Measurements from ENCODE around the gene KIAA2012.

KIAA2012 gene

DNA sequence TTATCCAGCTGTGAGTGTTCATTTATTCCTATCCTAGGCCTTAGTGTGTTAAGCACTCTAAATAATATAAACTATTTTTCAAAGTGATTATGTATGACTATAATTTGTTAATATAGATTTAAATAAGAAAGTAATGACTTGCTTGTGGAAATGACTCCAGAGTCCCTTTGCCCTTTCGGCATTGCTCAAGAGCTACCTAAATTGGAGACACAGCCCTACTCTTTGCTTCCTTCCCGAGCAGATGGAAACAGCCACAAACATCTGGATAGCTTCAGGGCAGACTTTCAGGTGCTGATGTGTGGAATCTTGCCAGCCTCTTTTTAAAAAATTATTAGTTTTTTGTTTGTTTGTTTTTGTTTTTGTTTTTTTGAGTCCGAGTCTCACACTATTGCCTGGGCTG lies 121.4 kb downstream of the KIAA2012 start:
- no peak overlapping the region for H3K4me3 ChIP-seq (ENCODE audit: low read depth, low read length)
- TF ChIP-seq, protein P1, sequence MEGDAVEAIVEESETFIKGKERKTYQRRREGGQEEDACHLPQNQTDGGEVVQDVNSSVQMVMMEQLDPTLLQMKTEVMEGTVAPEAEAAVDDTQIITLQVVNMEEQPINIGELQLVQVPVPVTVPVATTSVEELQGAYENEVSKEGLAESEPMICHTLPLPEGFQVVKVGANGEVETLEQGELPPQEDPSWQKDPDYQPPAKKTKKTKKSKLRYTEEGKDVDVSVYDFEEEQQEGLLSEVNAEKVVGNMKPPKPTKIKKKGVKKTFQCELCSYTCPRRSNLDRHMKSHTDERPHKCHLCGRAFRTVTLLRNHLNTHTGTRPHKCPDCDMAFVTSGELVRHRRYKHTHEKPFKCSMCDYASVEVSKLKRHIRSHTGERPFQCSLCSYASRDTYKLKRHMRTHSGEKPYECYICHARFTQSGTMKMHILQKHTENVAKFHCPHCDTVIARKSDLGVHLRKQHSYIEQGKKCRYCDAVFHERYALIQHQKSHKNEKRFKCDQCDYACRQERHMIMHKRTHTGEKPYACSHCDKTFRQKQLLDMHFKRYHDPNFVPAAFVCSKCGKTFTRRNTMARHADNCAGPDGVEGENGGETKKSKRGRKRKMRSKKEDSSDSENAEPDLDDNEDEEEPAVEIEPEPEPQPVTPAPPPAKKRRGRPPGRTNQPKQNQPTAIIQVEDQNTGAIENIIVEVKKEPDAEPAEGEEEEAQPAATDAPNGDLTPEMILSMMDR (IDR thresholded peaks at IDR 0.05; ENCODE audit: low read depth, low read length): no peak
- no peaks in the 10 kb centered on the region for H3K36me3 ChIP-seq
- DNase-seq: no peak
- no peaks in the 10 kb centered on the region for H3K27me3 ChIP-seq
- no peaks in the 10 kb centered on the region for H3K4me1 ChIP-seq
- H3K9me3 ChIP-seq: no peaks in the 10 kb centered on the region

DNA sequence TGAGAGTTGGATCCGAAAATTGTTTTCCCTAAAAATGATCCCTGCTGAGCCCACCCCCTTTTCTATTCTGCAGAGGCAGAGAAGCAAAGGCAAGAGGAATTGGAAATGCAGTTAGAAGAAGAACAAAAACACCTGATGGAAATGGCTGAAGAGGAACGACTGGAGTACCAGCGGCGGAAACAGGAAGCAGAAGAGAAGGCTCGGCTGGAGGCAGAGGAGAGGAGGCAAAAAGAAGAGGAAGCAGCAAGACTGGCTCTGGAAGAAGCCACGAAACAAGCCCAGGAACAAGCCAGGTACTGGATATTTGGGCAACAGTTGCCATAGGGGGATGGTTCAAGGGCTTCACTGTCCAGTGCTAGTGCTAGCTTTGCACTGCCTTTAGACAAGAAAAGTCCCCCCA lies 123.7 kb downstream of the KIAA2012 start:
- H3K4me1 ChIP-seq: no peaks in the 10 kb centered on the region
- no peaks in the 10 kb centered on the region for H3K36me3 ChIP-seq
- TF ChIP-seq, protein P1 (IDR thresholded peaks at IDR 0.05; ENCODE audit: low read depth, low read length): no peak
- H3K4me3 ChIP-seq (ENCODE audit: low read depth, low read length): no peak overlapping the region
- no peak for DNase-seq
- no peaks in the 10 kb centered on the region for H3K27me3 ChIP-seq
- no peaks in the 10 kb centered on the region for H3K9me3 ChIP-seq

DNA sequence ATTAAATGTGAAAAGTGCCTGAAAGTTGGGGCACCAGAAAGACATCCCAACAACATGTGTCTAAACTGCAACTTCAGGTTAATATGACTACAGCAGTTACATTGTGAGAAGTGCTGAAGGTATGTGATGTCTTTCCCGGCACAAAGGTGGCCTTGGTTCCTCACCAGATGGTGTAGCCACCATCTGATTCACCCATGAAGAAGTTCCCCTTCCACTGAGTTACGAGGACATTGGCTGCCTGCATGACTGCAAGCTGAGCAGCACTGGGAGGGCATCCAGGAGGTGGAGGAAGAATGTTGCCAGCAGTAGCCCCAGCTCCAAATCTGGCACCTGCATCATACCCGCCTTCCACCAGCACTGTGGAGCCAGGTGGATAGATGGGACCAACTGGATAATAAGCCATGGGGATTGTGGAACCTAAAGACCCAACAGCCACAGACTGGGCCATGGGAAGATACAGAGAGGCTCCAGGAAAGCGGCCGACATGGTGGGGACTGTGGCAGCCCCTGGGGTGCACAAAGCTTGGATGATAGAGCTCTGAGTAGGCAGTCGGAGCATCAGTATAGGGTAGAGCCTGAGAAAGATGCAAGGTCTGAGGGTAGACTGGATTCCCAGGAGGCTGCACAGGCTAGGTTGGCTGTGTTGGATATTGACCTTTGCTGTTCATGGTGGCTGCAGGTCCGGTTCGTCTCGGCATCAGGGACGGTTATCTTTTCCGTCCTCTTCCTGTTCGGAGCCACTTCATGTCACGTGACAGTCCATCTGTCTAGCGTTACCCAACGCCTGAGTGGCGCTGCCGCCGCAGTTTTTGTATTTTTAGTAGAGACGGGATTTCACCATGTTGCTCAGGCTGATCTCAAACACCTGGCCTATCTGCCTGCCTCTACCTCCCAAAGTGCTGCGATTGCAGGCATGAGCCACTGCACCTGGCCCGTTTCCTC lies 128.4 kb downstream of the KIAA2012 start:
- Histone ChIP-seq H3K4me3 (ENCODE audit: low read depth, low read length) (no peak overlapping the region), H3K4me1 (no peaks in the 10 kb centered on the region), H3K27me3 (no peaks in the 10 kb centered on the region), H3K9me3 (no peaks in the 10 kb centered on the region), H3K36me3 (peaks cover 6% of the 10 kb centered on the region)
- TF ChIP-seq, protein P1 (IDR thresholded peaks at IDR 0.05; ENCODE audit: low read depth, low read length): no peak
- no peak for DNase-seq

DNA sequence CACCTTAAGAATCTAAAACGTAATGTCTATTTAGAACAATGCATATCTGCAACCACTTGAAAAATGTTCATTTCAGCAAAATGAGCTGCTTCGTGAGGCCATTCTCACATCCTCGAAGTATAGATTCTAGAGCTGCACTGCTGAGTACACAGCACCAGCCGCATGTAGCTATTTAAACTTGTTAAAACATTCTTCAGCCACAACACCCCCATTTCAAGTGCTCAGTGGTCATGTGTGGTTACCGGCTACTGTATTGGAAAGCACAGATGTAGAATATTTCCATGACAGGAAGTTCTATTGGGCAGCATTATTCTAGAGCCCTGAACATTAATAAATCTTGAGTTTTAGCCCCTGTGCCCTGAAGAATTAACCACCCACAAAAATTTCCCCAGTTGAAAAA lies 130.3 kb downstream of the KIAA2012 start:
- DNase-seq: no peak
- Histone ChIP-seq H3K36me3 (peaks cover 14% of the 10 kb centered on the region), H3K9me3 (no peaks in the 10 kb centered on the region), H3K4me3 (ENCODE audit: low read depth, low read length) (no peak overlapping the region), H3K27me3 (no peaks in the 10 kb centered on the region), H3K4me1 (no peaks in the 10 kb centered on the region)
- TF ChIP-seq, protein P1 (IDR thresholded peaks at IDR 0.05; ENCODE audit: low read depth, low read length): no peak

DNA sequence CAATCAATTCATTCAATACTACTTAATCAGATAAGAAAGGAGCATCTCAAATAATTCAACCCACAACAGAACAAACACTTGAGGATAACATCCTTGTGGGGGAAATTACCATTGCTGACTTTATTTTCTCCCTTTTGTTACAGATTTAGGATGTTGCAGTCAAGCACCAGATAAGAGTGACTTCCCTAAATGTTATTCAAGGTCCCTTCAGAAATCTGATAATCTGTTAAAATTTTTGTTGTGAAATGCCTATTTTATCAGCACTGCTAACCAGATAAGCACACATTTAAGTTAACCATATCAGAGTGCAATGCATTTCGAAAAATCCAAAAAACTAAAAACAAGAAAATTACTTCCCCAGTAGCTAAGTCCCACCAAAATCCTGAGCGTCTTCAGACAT lies 131.8 kb downstream of the KIAA2012 start:
- DNase-seq: no peak
- no peaks in the 10 kb centered on the region for H3K4me1 ChIP-seq
- H3K27me3 ChIP-seq: no peaks in the 10 kb centered on the region
- peaks cover 21% of the 10 kb centered on the region for H3K36me3 ChIP-seq
- H3K4me3 ChIP-seq (ENCODE audit: low read depth, low read length): no peak overlapping the region
- no peaks in the 10 kb centered on the region for H3K9me3 ChIP-seq
- TF ChIP-seq, protein P1 (IDR thresholded peaks at IDR 0.05; ENCODE audit: low read depth, low read length): no peak

DNA sequence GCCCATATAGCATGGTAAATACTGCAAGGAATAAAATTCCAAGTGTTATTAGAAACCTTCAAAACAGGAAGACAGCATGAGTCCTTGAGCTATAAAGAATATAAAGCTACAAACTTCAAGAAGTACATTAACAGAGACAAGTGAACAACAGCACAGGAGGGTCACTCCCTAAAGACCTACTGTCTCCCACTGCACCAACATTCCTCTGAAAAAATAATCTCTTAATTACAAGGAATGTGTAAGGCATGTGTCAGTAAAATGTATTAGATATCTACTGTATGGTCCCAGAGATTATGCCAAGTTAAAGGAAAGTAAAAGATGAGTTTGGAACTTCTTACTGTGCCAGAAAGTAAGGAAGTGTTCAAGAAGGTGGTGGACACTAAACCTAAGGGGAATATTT lies 135.5 kb downstream of the KIAA2012 start:
- Histone ChIP-seq H3K27me3 (no peaks in the 10 kb centered on the region), H3K4me1 (no peaks in the 10 kb centered on the region), H3K36me3 (peaks cover 49% of the 10 kb centered on the region), H3K4me3 (ENCODE audit: low read depth, low read length) (no peak overlapping the region), H3K9me3 (no peaks in the 10 kb centered on the region)
- DNase-seq: no peak
- TF ChIP-seq, protein P1 (IDR thresholded peaks at IDR 0.05; ENCODE audit: low read depth, low read length): no peak
